Endodermal cell (in vitro differentiated cells): ENCODE data around the gene EVI2A. TPM values are rescaled to one million over a fixed set of nuclear protein-coding genes. Genes with fewer than 3 reads are reported as not detected.
A peak's percentile ranks its signal among the peaks of the same experiment; 100 is the strongest.

Experiments used
- DNase-seq: peaks from one replicate; pipeline ENCODE4 v3.0.0-alpha.2; 2017
- H3K27ac ChIP-seq: 2 replicates; pipeline ENCODE4 v1.5.1; 2013; ENCODE audit warnings: mild to moderate bottlenecking, low read depth, low read length, moderate library complexity
- H3K27me3 ChIP-seq: 2 replicates; pipeline ENCODE4 v1.6.1; 2013; ENCODE audit warnings: mild to moderate bottlenecking, low read length, moderate library complexity; ENCODE audit not compliant: insufficient read depth, control insufficient read depth, poor library complexity, severe bottlenecking
- H3K36me3 ChIP-seq: 2 replicates; pipeline ENCODE4 v1.7.0; 2013; ENCODE audit warnings: mild to moderate bottlenecking, low read length, moderate library complexity; ENCODE audit not compliant: control insufficient read depth, insufficient read depth
- H3K4me1 ChIP-seq: one replicate; pipeline ENCODE4 v1.7.0; 2013; ENCODE audit warnings: low read length; ENCODE audit not compliant: control insufficient read depth, insufficient read depth
- H3K4me3 ChIP-seq: 2 replicates; pipeline ENCODE4 v1.5.1; 2013; ENCODE audit warnings: mild to moderate bottlenecking, low read length, moderate library complexity
- H3K9ac ChIP-seq: 2 replicates; pipeline ENCODE4 v1.6.1; 2013; ENCODE audit warnings: mild to moderate bottlenecking, low read length, moderate library complexity; ENCODE audit not compliant: poor library complexity, severe bottlenecking; ENCODE audit errors: extremely low read depth
- H3K9me3 ChIP-seq: 2 replicates; pipeline ENCODE4 v1.6.1; 2013; ENCODE audit warnings: mild to moderate bottlenecking, low read length, moderate library complexity; ENCODE audit not compliant: control insufficient read depth
- H3K27ac Mint-ChIP-seq: 2 replicates; pipeline ENCODE4 v1.8.0; 2020; ENCODE audit warnings: mixed read lengths
- H3K27me3 Mint-ChIP-seq: 2 replicates; pipeline ENCODE4 v1.8.0; 2021; ENCODE audit warnings: mild to moderate bottlenecking, mixed read lengths; ENCODE audit not compliant: insufficient read depth
- H3K36me3 Mint-ChIP-seq: 2 replicates; pipeline ENCODE4 v1.8.0; 2020; ENCODE audit warnings: low read depth, mixed read lengths
- H3K4me1 Mint-ChIP-seq: 2 replicates; pipeline ENCODE4 v1.8.0; 2020; ENCODE audit warnings: mixed read lengths
- H3K4me3 Mint-ChIP-seq: 2 replicates; pipeline ENCODE4 v1.8.0; 2020; ENCODE audit warnings: mild to moderate bottlenecking, moderate library complexity, mixed read lengths
- H3K9me3 Mint-ChIP-seq: 2 replicates; pipeline ENCODE4 v1.8.0; 2020; ENCODE audit warnings: mild to moderate bottlenecking, mixed read lengths
- WGBS, 2 experiments: methylation state at CpG; one replicate each; pipeline versions ENCODE4 v1.1.5 to v1.1.7; 2013; ENCODE audit warnings: missing lambda C conversion rate in 2 of 2, mixed read lengths in 1 of 2; ENCODE audit not compliant: insufficient coverage in 1 of 2, insufficient read length in 1 of 2; 5-methylcytosine and 5-hydroxymethylcytosine counted together
- total RNA-seq, 2 donors: library from RNA; stranded (reverse); fragmentation: NEBNext Ultra II Directional in 1 of 2; extraction: Animal tissue kit (Norgen Biotek cat#: 25700) in 1 of 2; gene quantifications; 2 replicates in 1 of 2; 3 replicates in 1 of 2; pipeline ENCODE4 v1.2.1, GENCODE V29; 2021
- TF ChIP-seq, protein P1 (sequence below): fragments of 200-600 bp; sonication (generic); conservative IDR thresholded peaks from 2 replicates; pipeline ENCODE4 v1.5.0; 2021; ENCODE audit warnings: antibody characterized with exemption, mild to moderate bottlenecking

The EVI2A gene
- total RNA-seq, 2 donors from 2014 or later = not detected

GRCh38 chr17:31311526-31311925, 9.9 kb downstream of the EVI2A start:
- no peak overlapping the region for H3K4me3 ChIP-seq
- WGBS, 2 experiments = 87 to 100% methylated on average over 2 to 3 of the region's 3 CpGs
- Mint-ChIP-seq H3K4me3 (no peak overlapping the region), H3K27me3 (no peaks in the 10 kb centered on the region), H3K27ac (no peak overlapping the region), H3K9me3 (no peaks in the 10 kb centered on the region), H3K36me3 (peaks cover 2% of the 10 kb centered on the region), H3K4me1 (no peaks in the 10 kb centered on the region)
- no peaks in the 10 kb centered on the region for H3K9me3 ChIP-seq
- H3K9ac ChIP-seq = no peak overlapping the region
- no peaks in the 10 kb centered on the region for H3K4me1 ChIP-seq
- H3K36me3 ChIP-seq = peaks cover 10% of the 10 kb centered on the region
- no peak overlapping the region for H3K27ac ChIP-seq
- DNase-seq = no peak
- no peaks in the 10 kb centered on the region for H3K27me3 ChIP-seq
- TF ChIP-seq, protein P1, sequence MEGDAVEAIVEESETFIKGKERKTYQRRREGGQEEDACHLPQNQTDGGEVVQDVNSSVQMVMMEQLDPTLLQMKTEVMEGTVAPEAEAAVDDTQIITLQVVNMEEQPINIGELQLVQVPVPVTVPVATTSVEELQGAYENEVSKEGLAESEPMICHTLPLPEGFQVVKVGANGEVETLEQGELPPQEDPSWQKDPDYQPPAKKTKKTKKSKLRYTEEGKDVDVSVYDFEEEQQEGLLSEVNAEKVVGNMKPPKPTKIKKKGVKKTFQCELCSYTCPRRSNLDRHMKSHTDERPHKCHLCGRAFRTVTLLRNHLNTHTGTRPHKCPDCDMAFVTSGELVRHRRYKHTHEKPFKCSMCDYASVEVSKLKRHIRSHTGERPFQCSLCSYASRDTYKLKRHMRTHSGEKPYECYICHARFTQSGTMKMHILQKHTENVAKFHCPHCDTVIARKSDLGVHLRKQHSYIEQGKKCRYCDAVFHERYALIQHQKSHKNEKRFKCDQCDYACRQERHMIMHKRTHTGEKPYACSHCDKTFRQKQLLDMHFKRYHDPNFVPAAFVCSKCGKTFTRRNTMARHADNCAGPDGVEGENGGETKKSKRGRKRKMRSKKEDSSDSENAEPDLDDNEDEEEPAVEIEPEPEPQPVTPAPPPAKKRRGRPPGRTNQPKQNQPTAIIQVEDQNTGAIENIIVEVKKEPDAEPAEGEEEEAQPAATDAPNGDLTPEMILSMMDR = no peak

- H3K4me1 Mint-ChIP-seq = no peaks in the 10 kb centered on the region
- peaks cover 10% of the 10 kb centered on the region for H3K36me3 ChIP-seq
- TF ChIP-seq, protein P1 = no peak
- 75 to 96% methylated on average over 1 to 6 of the region's 7 CpGs for WGBS, 2 experiments
- peaks cover 2% of the 10 kb centered on the region for H3K36me3 Mint-ChIP-seq
- H3K27me3 ChIP-seq = no peaks in the 10 kb centered on the region
- no peaks in the 10 kb centered on the region for H3K4me1 ChIP-seq
- no peaks in the 10 kb centered on the region for H3K27me3 Mint-ChIP-seq
- no peaks in the 10 kb centered on the region for H3K9me3 Mint-ChIP-seq
- H3K27ac Mint-ChIP-seq = no peak overlapping the region
- H3K4me3 Mint-ChIP-seq = no peak overlapping the region
- H3K9me3 ChIP-seq = no peaks in the 10 kb centered on the region
- no peak overlapping the region for H3K4me3 ChIP-seq
- no peak overlapping the region for H3K9ac ChIP-seq
- DNase-seq = no peak
- H3K27ac ChIP-seq = no peak overlapping the region
Measured at GRCh38 chr17:31310886-31311285, 10.5 kb downstream of the EVI2A start.

GRCh38 chr17:31310260-31310659, 11.2 kb downstream of the EVI2A start:
- no peak overlapping the region for H3K9ac ChIP-seq
- WGBS, 2 experiments = 66 to 92% methylated on average over 2 of the region's 2 CpGs
- peaks cover 10% of the 10 kb centered on the region for H3K36me3 ChIP-seq
- Mint-ChIP-seq H3K27me3 (no peaks in the 10 kb centered on the region), H3K27ac (peak overlapping the region; percentile 7), H3K9me3 (no peaks in the 10 kb centered on the region), H3K4me1 (no peaks in the 10 kb centered on the region), H3K4me3 (no peak overlapping the region), H3K36me3 (peaks cover 2% of the 10 kb centered on the region)
- no peaks in the 10 kb centered on the region for H3K27me3 ChIP-seq
- TF ChIP-seq, protein P1 = no peak
- DNase-seq = no peak
- no peak overlapping the region for H3K4me3 ChIP-seq
- no peaks in the 10 kb centered on the region for H3K4me1 ChIP-seq
- no peaks in the 10 kb centered on the region for H3K9me3 ChIP-seq
- no peak overlapping the region for H3K27ac ChIP-seq
